ENCODE data around the gene METTL26.

The METTL26 gene

GRCh38 chr16:638836-639235, 2.7 kb upstream of the METTL26 start:
- TF ChIP-seq CTCF (IDR thresholded peaks at IDR 0.05; ENCODE audit: insufficient read depth, low read length, poor library complexity, severe bottlenecking), result no peak
- peaks cover 4% of the 10 kb centered on the region; the same call in 1 of the 2 replicates for H3K36me3 ChIP-seq (ENCODE audit: control insufficient read depth, insufficient read depth, low read length)
- DNase-seq (ENCODE audit: extremely low read depth, insufficient read length), result no peak
- H3K27me3 ChIP-seq (replicated peaks; ENCODE audit: control insufficient read depth, insufficient read depth, low read length), result no peaks in the 10 kb centered on the region
- H3K4me3 ChIP-seq (replicated peaks; ENCODE audit: low read depth, low read length), result no peak overlapping the region

DNA sequence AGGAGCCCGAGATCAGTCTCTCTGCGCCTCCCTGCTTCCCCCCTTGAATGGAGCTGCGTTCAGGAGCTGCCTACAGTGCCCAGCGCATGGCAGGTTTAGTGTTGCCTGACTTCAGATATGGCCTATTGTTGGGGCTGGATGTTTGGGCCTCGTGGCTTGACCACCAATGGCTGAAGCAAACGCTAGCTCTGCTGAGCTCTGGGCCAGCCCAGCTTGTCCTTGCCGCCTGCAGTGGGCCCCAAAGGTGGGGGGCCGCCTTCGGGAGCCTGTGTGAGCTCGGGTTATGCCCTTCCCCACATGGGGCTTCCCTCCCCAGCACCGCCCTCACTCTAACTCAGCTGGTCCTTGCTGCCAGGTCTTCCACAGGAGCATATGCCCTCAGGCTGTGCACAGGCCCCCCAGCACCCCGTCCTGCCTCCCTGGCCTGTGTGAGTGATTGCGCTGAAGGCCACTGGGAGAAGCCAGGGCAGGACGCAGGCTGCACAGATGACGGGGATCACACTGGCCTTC, 2.0 kb upstream of the METTL26 start:
- H3K36me3 ChIP-seq (ENCODE audit: control insufficient read depth, insufficient read depth, low read length), result peaks cover 4% of the 10 kb centered on the region; the same call in 1 of the 2 replicates
- TF ChIP-seq CTCF (IDR thresholded peaks at IDR 0.05; ENCODE audit: insufficient read depth, low read length, poor library complexity, severe bottlenecking), result no peak
- no peak overlapping the region for H3K4me3 ChIP-seq (replicated peaks; ENCODE audit: low read depth, low read length)
- no peaks in the 10 kb centered on the region for H3K27me3 ChIP-seq (replicated peaks; ENCODE audit: control insufficient read depth, insufficient read depth, low read length)
- no peak for DNase-seq (ENCODE audit: extremely low read depth, insufficient read length)

- Histone ChIP-seq H3K27me3 (replicated peaks; ENCODE audit: control insufficient read depth, insufficient read depth, low read length) (no peaks in the 10 kb centered on the region), H3K36me3 (ENCODE audit: control insufficient read depth, insufficient read depth, low read length) (peaks cover 4% of the 10 kb centered on the region; the same call in 1 of the 2 replicates), H3K4me3 (replicated peaks; ENCODE audit: low read depth, low read length) (peak overlapping the region; percentile 86)
- no peak for TF ChIP-seq CTCF (IDR thresholded peaks at IDR 0.05; ENCODE audit: insufficient read depth, low read length, poor library complexity, severe bottlenecking)
- no peak for DNase-seq (ENCODE audit: extremely low read depth, insufficient read length)
Measured at GRCh38 chr16:637081-638018, 1.2 kb upstream of the METTL26 start.

GRCh38 chr16:635573-636205, 416 bp downstream of the METTL26 start:
- no peak for TF ChIP-seq CTCF (IDR thresholded peaks at IDR 0.05; ENCODE audit: insufficient read depth, low read length, poor library complexity, severe bottlenecking)
- peaks cover 4% of the 10 kb centered on the region; the same call in 1 of the 2 replicates for H3K36me3 ChIP-seq (ENCODE audit: control insufficient read depth, insufficient read depth, low read length)
- peak overlapping the region; percentile 86 for H3K4me3 ChIP-seq (replicated peaks; ENCODE audit: low read depth, low read length)
- no peak for DNase-seq (ENCODE audit: extremely low read depth, insufficient read length)
- no peaks in the 10 kb centered on the region for H3K27me3 ChIP-seq (replicated peaks; ENCODE audit: control insufficient read depth, insufficient read depth, low read length)

DNA sequence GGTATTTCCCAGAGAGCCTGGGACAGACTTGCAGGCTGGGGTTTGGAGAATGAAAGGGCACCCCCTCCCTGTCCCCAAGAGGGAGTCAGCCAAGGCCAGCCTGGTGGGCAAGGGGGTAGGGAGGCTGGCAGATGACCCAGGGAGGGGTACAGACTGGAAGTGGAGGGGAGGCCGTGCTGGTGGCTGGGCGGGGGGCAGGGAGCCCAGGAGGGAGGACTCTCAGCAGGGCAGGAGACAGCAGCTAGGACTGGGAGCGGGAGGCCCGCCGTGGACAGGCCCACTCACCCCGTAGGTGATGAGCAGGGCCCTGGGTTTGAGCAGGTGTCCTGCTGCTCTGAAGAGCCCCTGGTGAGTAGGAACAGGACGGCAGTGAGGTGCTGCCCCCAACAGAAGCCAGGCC, 1.1 kb downstream of the METTL26 start:
- no peak for TF ChIP-seq CTCF (IDR thresholded peaks at IDR 0.05; ENCODE audit: insufficient read depth, low read length, poor library complexity, severe bottlenecking)
- Histone ChIP-seq H3K4me3 (replicated peaks; ENCODE audit: low read depth, low read length) (peak overlapping the region; percentile 86), H3K36me3 (ENCODE audit: control insufficient read depth, insufficient read depth, low read length) (peaks cover 4% of the 10 kb centered on the region; the same call in 1 of the 2 replicates), H3K27me3 (replicated peaks; ENCODE audit: control insufficient read depth, insufficient read depth, low read length) (no peaks in the 10 kb centered on the region)
- DNase-seq (ENCODE audit: extremely low read depth, insufficient read length), result no peak

All from GM06990 (cell line).